Skeletal muscle satellite cell (primary cell): Measurements from ENCODE around the gene SH3BP1.
A peak's percentile ranks its signal among the peaks of the same experiment; 100 is the strongest.
"Not testable (repeated sequence)": the region's sequence is repeated elsewhere in the genome, so short reads cannot be mapped to it uniquely, and the experiment has no call there.

Experiments used
- H3K27me3 ChIP-seq: 2 replicates; pipeline ENCODE4 v1.7.0; 2013; ENCODE audit warnings: low read length; ENCODE audit not compliant: control insufficient read depth, insufficient read depth
- H3K36me3 ChIP-seq: 2 replicates; pipeline ENCODE4 v1.7.0; 2013; ENCODE audit warnings: mild to moderate bottlenecking, control low read depth, low read length; ENCODE audit not compliant: insufficient read depth
- H3K4me1 ChIP-seq: 2 replicates; pipeline ENCODE4 v1.7.0; 2013; ENCODE audit warnings: low read length; ENCODE audit not compliant: control insufficient read depth, insufficient read depth
- H3K4me2 ChIP-seq: 2 replicates; pipeline ENCODE4 v1.7.0; 2013; ENCODE audit warnings: mild to moderate bottlenecking, low read length
- H3K4me3 ChIP-seq: 2 replicates; pipeline ENCODE4 v1.7.0; 2013; ENCODE audit warnings: low read length
- H3K9ac ChIP-seq: 2 replicates; pipeline ENCODE4 v1.7.0; 2013; ENCODE audit warnings: mild to moderate bottlenecking, low read depth, low read length, moderate library complexity
- H3K9me3 ChIP-seq: replicated peaks from 2 replicates; pipeline ENCODE4 v1.7.0; 2013; ENCODE audit warnings: mild to moderate bottlenecking, control low read depth, low read length

The SH3BP1 gene

DNA sequence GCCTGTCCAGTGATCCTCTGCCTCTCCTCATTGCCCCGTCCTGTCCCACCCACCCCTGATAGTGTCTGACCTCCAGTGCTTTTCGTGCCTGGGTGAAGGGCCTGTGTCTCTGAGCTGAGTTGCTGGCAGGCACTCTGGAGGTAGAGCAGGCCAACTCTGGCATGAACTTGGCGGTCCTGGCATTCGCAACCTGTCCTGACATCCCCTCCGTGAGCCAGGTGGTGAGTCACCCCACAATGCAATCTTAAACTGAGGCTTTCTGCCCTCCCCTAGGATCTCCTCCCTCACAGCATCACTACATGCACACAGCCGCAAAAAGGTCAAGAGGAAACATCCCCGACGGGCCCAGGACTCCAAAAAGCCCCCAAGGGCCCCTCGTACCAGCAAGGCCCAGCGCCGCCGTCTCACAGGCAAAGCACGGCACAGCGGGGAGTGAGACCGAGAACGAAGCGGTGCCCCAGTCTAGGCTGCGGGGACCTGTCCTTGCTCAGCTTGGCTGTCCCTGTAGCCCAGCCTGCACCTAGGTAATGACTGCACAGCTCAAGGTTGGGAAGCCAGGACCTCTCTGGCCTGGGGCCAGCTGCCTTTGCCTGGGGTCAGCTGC is 51.5 kb downstream of the SH3BP1 start:
- Histone ChIP-seq H3K27me3 (no peaks in the 10 kb centered on the region), H3K36me3 (peaks cover 43% of the 10 kb centered on the region), H3K9me3 (no peaks in the 10 kb centered on the region), H3K4me1 (peaks cover 12% of the 10 kb centered on the region), H3K9ac (no peak overlapping the region), H3K4me3 (no peak overlapping the region), H3K4me2 (no peak overlapping the region)

DNA sequence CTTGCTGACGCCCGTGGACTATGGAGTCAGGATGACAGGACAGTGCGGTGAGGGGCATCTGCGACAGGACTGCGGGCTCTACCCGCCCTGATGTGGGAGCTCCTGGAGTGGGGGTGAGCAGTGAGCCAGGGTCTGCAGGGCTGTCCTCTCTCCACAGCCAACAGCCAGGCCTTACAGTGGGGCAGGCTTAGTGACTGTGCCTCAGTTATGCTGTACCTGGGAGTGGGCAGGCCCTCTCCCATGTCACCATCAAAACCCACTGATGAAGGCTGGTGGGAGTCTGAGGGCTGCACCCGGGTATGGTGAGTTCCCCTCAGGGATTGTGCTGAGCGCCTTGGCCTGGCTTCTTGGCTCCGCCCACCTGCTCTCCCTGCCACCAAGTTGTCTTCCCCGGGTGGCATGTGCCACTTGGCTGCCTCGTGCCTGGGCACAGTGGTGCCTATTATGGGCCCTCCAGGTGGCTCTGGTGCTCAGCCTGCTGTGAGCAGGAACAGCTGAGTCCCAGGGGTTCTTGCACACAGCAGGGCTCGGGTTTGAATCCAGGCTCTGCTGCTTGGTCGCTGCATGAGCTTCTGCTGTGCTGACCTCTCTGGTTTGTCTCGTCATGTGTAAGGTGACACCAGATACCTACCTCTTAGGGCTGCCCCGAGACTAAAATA is 53.3 kb downstream of the SH3BP1 start:
- Histone ChIP-seq H3K4me1 (peaks cover 16% of the 10 kb centered on the region), H3K36me3 (peaks cover 43% of the 10 kb centered on the region), H3K9me3 (no peaks in the 10 kb centered on the region), H3K27me3 (no peaks in the 10 kb centered on the region), H3K4me3 (no peak overlapping the region), H3K4me2 (no peak overlapping the region), H3K9ac (no peak overlapping the region)

DNA sequence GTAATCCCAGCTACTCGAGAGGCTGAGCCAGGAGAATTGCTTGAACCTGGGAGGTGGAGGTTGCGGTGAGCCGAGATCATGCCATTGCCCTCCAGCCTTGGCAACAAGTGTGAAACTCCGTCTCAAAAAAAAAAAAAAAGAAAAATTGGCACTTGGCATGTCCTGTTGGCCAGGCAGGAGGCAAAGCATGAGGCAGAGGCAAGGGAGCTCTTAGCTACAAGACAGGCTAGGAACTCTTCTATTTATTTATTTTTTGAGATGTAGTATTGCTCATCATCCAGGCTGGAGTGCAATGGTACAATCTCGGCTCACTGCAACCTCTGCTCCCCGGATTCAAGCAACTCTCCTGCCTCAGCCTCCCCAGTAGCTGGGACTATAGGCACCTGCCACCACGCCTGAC is 54.7 kb downstream of the SH3BP1 start:
- not testable (repeated sequence) for H3K9me3 ChIP-seq, H3K9ac ChIP-seq, H3K4me3 ChIP-seq, H3K27me3 ChIP-seq, H3K4me2 ChIP-seq
- H3K4me1 ChIP-seq: peaks cover 16% of the 10 kb centered on the region
- peaks cover 31% of the 10 kb centered on the region for H3K36me3 ChIP-seq

- not testable (repeated sequence) for H3K27me3 ChIP-seq, H3K9ac ChIP-seq, H3K9me3 ChIP-seq
- peaks cover 16% of the 10 kb centered on the region for H3K4me1 ChIP-seq
- H3K4me2 ChIP-seq: peak overlapping the region; percentile 78
- H3K4me3 ChIP-seq: peak overlapping the region; percentile 52
- peaks cover 20% of the 10 kb centered on the region for H3K36me3 ChIP-seq
These were observed 56.8 kb downstream of the SH3BP1 start for GRCh38 chr22:37696260-37696656.

DNA sequence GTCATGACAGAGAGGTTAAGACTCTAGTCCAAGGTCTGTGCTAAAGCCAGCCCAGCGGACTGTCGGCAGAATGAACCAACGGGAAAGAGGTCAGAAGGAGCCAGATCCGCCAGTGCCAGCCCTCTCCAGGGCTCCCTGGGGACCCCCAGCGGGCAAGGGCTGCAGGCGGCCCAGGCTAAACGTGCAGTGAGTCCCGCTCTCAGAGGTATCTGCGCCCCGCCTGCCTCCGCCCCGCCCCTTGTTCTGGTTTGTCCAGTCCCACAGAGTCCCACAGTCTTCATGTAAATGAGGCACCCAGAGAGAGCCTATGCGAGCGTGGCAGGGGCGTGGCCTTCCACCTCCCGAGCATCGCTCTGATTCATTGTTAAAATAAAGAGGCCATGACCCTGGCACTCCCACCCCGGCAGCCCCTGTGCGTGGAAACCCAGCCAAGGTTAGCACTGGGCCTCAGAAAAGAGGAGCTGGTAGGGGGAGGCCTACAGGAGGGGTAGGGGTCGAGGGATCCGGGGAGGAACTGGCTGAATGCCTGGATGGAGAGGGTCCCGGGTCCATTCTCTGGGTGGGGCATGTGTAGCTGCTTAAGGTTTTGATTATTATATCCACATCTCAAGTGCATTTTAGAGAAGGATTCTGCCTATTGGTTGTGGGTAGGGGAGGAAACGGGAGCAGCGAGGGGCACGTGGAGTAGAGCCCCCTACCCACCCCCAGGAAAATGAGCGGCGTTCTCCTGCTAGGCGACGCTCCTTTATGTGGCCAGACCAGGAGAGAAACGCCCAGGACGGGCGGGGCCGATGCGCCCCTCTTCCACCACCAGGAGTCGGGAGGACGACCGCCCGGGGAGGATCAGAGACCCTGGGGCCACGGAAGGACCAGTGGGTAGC is 57.4 kb downstream of the SH3BP1 start, which contains the start of gene TRIOBP:
TSS of gene TRIOBP (plus strand) at position 392 of the 881 bp plus-strand sequence. CDS start 4,318 bp downstream, outside the sequence.
- Histone ChIP-seq H3K9me3 (no peaks in the 10 kb centered on the region), H3K4me2 (peak within 1 kb of the TSS; percentile 78), H3K36me3 (peaks cover 15% of the 10 kb centered on the region), H3K4me3 (peak within 1 kb of the TSS; percentile 52), H3K9ac (no peak within 1 kb of the TSS), H3K27me3 (no peaks in the 10 kb centered on the region), H3K4me1 (peaks cover 16% of the 10 kb centered on the region)

GRCh38 chr22:37697538-37697835 is 58.0 kb downstream of the SH3BP1 start:
- Histone ChIP-seq H3K4me1 (peaks cover 16% of the 10 kb centered on the region), H3K4me2 (peak overlapping the region; percentile 78), H3K36me3 (peaks cover 11% of the 10 kb centered on the region), H3K4me3 (no peak overlapping the region), H3K9me3 (no peaks in the 10 kb centered on the region), H3K9ac (no peak overlapping the region), H3K27me3 (no peaks in the 10 kb centered on the region)

- Histone ChIP-seq H3K27me3 (no peaks in the 10 kb centered on the region), H3K9ac (no peak overlapping the region), H3K4me3 (no peak overlapping the region), H3K9me3 (no peaks in the 10 kb centered on the region), H3K4me2 (no peak overlapping the region), H3K4me1 (peaks cover 8% of the 10 kb centered on the region), H3K36me3 (no peaks in the 10 kb centered on the region)
These were observed 61.8 kb downstream of the SH3BP1 start for GRCh38 chr22:37701141-37701786.

GRCh38 chr22:37703906-37704305 is 64.4 kb downstream of the SH3BP1 start:
- no peaks in the 10 kb centered on the region for H3K36me3 ChIP-seq
- no peak overlapping the region for H3K4me3 ChIP-seq
- H3K9me3 ChIP-seq: no peaks in the 10 kb centered on the region
- no peak overlapping the region for H3K4me2 ChIP-seq
- H3K9ac ChIP-seq: no peak overlapping the region
- H3K4me1 ChIP-seq: no peaks in the 10 kb centered on the region
- H3K27me3 ChIP-seq: no peaks in the 10 kb centered on the region

DNA sequence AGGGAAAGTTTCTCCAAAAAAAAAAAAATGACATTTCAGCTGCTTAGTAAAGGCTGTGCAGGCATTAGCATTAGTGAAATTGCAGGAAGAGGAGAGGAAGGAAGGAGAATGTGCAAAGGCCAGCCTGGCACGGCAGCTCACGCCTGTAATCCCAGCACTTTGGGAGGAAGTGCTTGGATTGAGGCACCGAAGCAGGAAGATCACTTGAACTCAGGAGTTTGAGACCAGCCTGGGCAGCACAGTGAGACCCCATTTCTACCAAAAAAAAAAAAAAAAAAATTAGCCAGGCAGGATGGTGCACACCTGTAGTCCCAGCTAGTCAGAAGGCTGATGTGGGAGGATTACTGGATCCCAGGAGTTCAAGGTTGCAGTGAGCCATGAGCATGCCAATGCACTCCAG is 65.2 kb downstream of the SH3BP1 start:
- H3K4me1 ChIP-seq: no peaks in the 10 kb centered on the region
- H3K27me3 ChIP-seq: no peaks in the 10 kb centered on the region
- no peak overlapping the region for H3K4me2 ChIP-seq
- H3K4me3 ChIP-seq: no peak overlapping the region
- H3K36me3 ChIP-seq: no peaks in the 10 kb centered on the region
- H3K9ac ChIP-seq: no peak overlapping the region
- no peaks in the 10 kb centered on the region for H3K9me3 ChIP-seq

DNA sequence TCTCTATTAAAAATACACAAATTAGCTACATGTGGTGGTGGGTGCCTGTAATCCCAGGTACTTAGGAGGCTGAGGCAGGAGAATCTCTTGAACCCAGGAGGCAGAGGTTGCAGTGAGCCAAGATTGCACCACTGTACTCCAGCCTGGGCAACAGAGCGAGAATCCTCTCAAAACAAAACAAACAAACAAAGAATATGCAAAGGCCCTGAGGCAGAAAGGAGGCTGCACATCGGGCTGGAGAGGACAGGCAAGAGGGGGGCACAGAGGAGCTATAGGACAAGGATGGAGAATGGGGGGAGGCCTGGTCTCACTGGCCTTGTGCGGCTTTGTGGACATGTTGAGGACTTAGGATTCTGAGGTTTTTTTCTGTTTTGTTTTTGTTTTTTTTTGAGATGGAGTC is 65.7 kb downstream of the SH3BP1 start:
- H3K36me3 ChIP-seq: no peaks in the 10 kb centered on the region

More for the DNA sequence above, 65.7 kb downstream of the SH3BP1 start:
- Histone ChIP-seq H3K9ac (no peak overlapping the region), H3K4me2 (no peak overlapping the region), H3K27me3 (no peaks in the 10 kb centered on the region), H3K4me1 (no peaks in the 10 kb centered on the region), H3K9me3 (no peaks in the 10 kb centered on the region), H3K4me3 (no peak overlapping the region)
